ENCODE data around the gene ANKEF1. TPM values are rescaled to one million over a fixed set of nuclear protein-coding genes. Genes with fewer than 3 reads are reported as not detected.

ANKEF1 gene
- total RNA-seq, 3 donors from 2014 or later (not counting 1 experiment from before 2014, with no cell fraction given): 1.6 to 1.9 (median 1.8) TPM

GRCh38 chr20:10007747-10008146 lies 27.0 kb upstream of the ANKEF1 start:
- Histone ChIP-seq H3K27ac (ENCODE audit: low read length) (no peak overlapping the region), H3K4me1 (ENCODE audit: control insufficient read depth, insufficient read depth, low read length) (no peaks in the 10 kb centered on the region), H3K4me3 (ENCODE audit: low read length) (no peak overlapping the region), H3K36me3 (ENCODE audit: control insufficient read depth, insufficient read depth, low read length) (no peaks in the 10 kb centered on the region), H3K27me3 (ENCODE audit: control insufficient read depth, insufficient read depth, low read length) (no peaks in the 10 kb centered on the region), H3K9me3 (ENCODE audit: control insufficient read depth, insufficient read depth, low read length) (no peaks in the 10 kb centered on the region)
- no peak overlapping the region for H3K27ac Mint-ChIP-seq
- ATAC-seq (no peak), DNase-seq (no peak)
- no peaks in the 10 kb centered on the region for H3K4me1 Mint-ChIP-seq
- intact Hi-C loops (cut with micrococcal nuclease): no loop called here
- H3K4me3 Mint-ChIP-seq: no peak overlapping the region
- TF ChIP-seq CTCF (IDR thresholded peaks at IDR 0.05): no peak
- WGBS (ENCODE audit: insufficient coverage): 79% methylated on average over 5 of the region's 5 CpGs
- H3K36me3 Mint-ChIP-seq: no peaks in the 10 kb centered on the region
- H3K9me3 Mint-ChIP-seq: peaks cover 0 to 2% of the 10 kb centered on the region in 2 donors
- H3K27me3 Mint-ChIP-seq (ENCODE audit: low read depth in 2 of 2): peaks cover 15 to 33% of the 10 kb centered on the region in 2 donors

- Mint-ChIP-seq H3K27ac (no peak overlapping the region), H3K9me3 (peaks cover 0 to 2% of the 10 kb centered on the region in 2 donors), H3K27me3 (ENCODE audit: low read depth in 2 of 2) (peaks cover 17 to 33% of the 10 kb centered on the region in 2 donors), H3K36me3 (no peaks in the 10 kb centered on the region), H3K4me1 (no peaks in the 10 kb centered on the region), H3K4me3 (no peak overlapping the region)
- H3K27me3 ChIP-seq (ENCODE audit: control insufficient read depth, insufficient read depth, low read length): no peaks in the 10 kb centered on the region
- no peaks in the 10 kb centered on the region for H3K4me1 ChIP-seq (ENCODE audit: control insufficient read depth, insufficient read depth, low read length)
- no peaks in the 10 kb centered on the region for H3K36me3 ChIP-seq (ENCODE audit: control insufficient read depth, insufficient read depth, low read length)
- intact Hi-C loops (cut with micrococcal nuclease): no loop called here
- DNase-seq (no peak), ATAC-seq (no peak)
- no peaks in the 10 kb centered on the region for H3K9me3 ChIP-seq (ENCODE audit: control insufficient read depth, insufficient read depth, low read length)
- no peak overlapping the region for H3K27ac ChIP-seq (ENCODE audit: low read length)
- no peak for TF ChIP-seq CTCF (IDR thresholded peaks at IDR 0.05)
- whole genome bisulfite sequencing (ENCODE audit: insufficient coverage): 50% methylated on average over 1 of the region's 5 CpGs
- H3K4me3 ChIP-seq (ENCODE audit: low read length): no peak overlapping the region
Observed at GRCh38 chr20:10012464-10012863, 22.3 kb upstream of the ANKEF1 start.

- no peaks in the 10 kb centered on the region for H3K27me3 ChIP-seq (ENCODE audit: control insufficient read depth, insufficient read depth, low read length)
- Mint-ChIP-seq H3K4me3 (no peak overlapping the region), H3K9me3 (no peaks in the 10 kb centered on the region), H3K4me1 (no peaks in the 10 kb centered on the region), H3K27me3 (ENCODE audit: low read depth in 2 of 2) (peaks cover 14 to 24% of the 10 kb centered on the region in 2 donors), H3K27ac (no peak overlapping the region), H3K36me3 (no peaks in the 10 kb centered on the region)
- TF ChIP-seq CTCF (IDR thresholded peaks at IDR 0.05): no peak
- intact Hi-C loops (cut with micrococcal nuclease): no loop called here
- no peaks in the 10 kb centered on the region for H3K36me3 ChIP-seq (ENCODE audit: control insufficient read depth, insufficient read depth, low read length)
- H3K4me3 ChIP-seq (ENCODE audit: low read length): no peak overlapping the region
- H3K9me3 ChIP-seq (ENCODE audit: control insufficient read depth, insufficient read depth, low read length): no peaks in the 10 kb centered on the region
- no peaks in the 10 kb centered on the region for H3K4me1 ChIP-seq (ENCODE audit: control insufficient read depth, insufficient read depth, low read length)
- DNase-seq (no peak), ATAC-seq (no peak)
- WGBS (ENCODE audit: insufficient coverage): 90% methylated on average over 5 of the region's 5 CpGs
- no peak overlapping the region for H3K27ac ChIP-seq (ENCODE audit: low read length)
Observed at GRCh38 chr20:10014431-10014830, 20.4 kb upstream of the ANKEF1 start.

- H3K4me3 ChIP-seq (ENCODE audit: low read length): no peak overlapping the region
- no peak for ATAC-seq
- WGBS (ENCODE audit: insufficient coverage): 33% methylated on average over 2 of the region's 2 CpGs
- no peak for TF ChIP-seq CTCF (IDR thresholded peaks at IDR 0.05)
- H3K4me1 ChIP-seq (ENCODE audit: control insufficient read depth, insufficient read depth, low read length): no peaks in the 10 kb centered on the region
- no peak for DNase-seq
- Mint-ChIP-seq H3K27ac (no peak overlapping the region), H3K4me3 (no peak overlapping the region), H3K27me3 (ENCODE audit: low read depth in 2 of 2) (peaks cover 18 to 41% of the 10 kb centered on the region in 2 donors), H3K4me1 (no peaks in the 10 kb centered on the region), H3K9me3 (no peaks in the 10 kb centered on the region), H3K36me3 (no peaks in the 10 kb centered on the region)
- no peak overlapping the region for H3K27ac ChIP-seq (ENCODE audit: low read length)
- intact Hi-C loops (cut with micrococcal nuclease): no loop called here
- H3K27me3 ChIP-seq (ENCODE audit: control insufficient read depth, insufficient read depth, low read length): peaks cover 2% of the 10 kb centered on the region
- no peaks in the 10 kb centered on the region for H3K36me3 ChIP-seq (ENCODE audit: control insufficient read depth, insufficient read depth, low read length)
- no peaks in the 10 kb centered on the region for H3K9me3 ChIP-seq (ENCODE audit: control insufficient read depth, insufficient read depth, low read length)
Observed at GRCh38 chr20:10020937-10021336, 13.8 kb upstream of the ANKEF1 start.
